SK-N-SH (cell line): ENCODE measurements around the gene MYO5C.

Experiments used
- CHD2 ChIP-seq: fragments of 150-350 bp; IDR thresholded peaks from 2 replicates; pipeline ENCODE4 v1.6.1; 2018; ENCODE audit warnings: low read length; ENCODE audit not compliant: partially characterized antibody
- CTCF ChIP-seq: fragments of 200-600 bp; sonication (generic); IDR thresholded peaks from 2 replicates; pipeline ENCODE4 v1.6.1; 2017; ENCODE audit warnings: antibody characterized with exemption, mild to moderate bottlenecking, moderate library complexity
- EP300 ChIP-seq, 2 experiments: IDR thresholded peaks; 2 replicates each; pipeline versions ENCODE4 v1.4.0 to v1.6.1; 2012; ENCODE audit warnings: borderline replicate concordance in 1 of 2, low read depth in 1 of 2, low read length in 1 of 2
- FOSL2 ChIP-seq: IDR thresholded peaks from 2 replicates; pipeline ENCODE4 v1.4.0; 2012; ENCODE audit warnings: low read depth, mild to moderate bottlenecking, moderate library complexity, borderline replicate concordance
- JUND ChIP-seq: IDR thresholded peaks from 2 replicates; pipeline ENCODE4 v1.4.0; 2012
- MAX ChIP-seq: IDR thresholded peaks from 2 replicates; pipeline ENCODE4 v1.4.0; 2012; ENCODE audit warnings: low read depth
- PBX3 ChIP-seq: IDR thresholded peaks from 2 replicates; pipeline ENCODE4; 2012
- TAF1 ChIP-seq: IDR thresholded peaks from 2 replicates; pipeline ENCODE4 v1.6.1; 2012; ENCODE audit warnings: low read depth, mild to moderate bottlenecking, low read length, moderate library complexity, borderline replicate concordance
- YY1 ChIP-seq: IDR thresholded peaks from 2 replicates; pipeline ENCODE4 v1.4.0; 2012; ENCODE audit warnings: low read depth, mild to moderate bottlenecking

- TF ChIP-seq JUND = no peak
- no peak for TF ChIP-seq TAF1
- no peak for TF ChIP-seq CTCF
- TF ChIP-seq YY1 = no peak
- TF ChIP-seq FOSL2 = no peak
- TF ChIP-seq PBX3 = no peak
- TF ChIP-seq CHD2 = no peak
- TF ChIP-seq EP300 (IDR thresholded peaks at IDR 0.05; ENCODE audit: borderline replicate concordance in 1 of 2, low read depth in 1 of 2, low read length in 1 of 2) = no peak
- no peak for TF ChIP-seq MAX
These were observed 134.1 kb downstream of the MYO5C start for GRCh38 chr15:52161406-52161966.
